Measurements from ENCODE around the gene REV1. TPM values are rescaled to one million over a fixed set of nuclear protein-coding genes. Genes with fewer than 3 reads are reported as not detected.

The REV1 gene
- total RNA-seq (100 to 1,000 TPM in 1 of 2 donors, 10 to 100 TPM in 1; 45.9 to 165 TPM), polyA plus RNA-seq (10 to 100 TPM; 13.7 to 23.1 TPM)
- long read RNA-seq, donor 1, partial matches to known transcripts: 0 of 4 reads
- long read RNA-seq, donor 1, other reads (novel, unspliced or antisense): 0 of 4 reads
- long read RNA-seq, donor 2, partial matches to known transcripts: 0 of 2 reads
- long read RNA-seq, donor 2, other reads (novel, unspliced or antisense): 0 of 2 reads
- long read RNA-seq, donor 3, partial matches to known transcripts: 0 of 1 reads
- long read RNA-seq, donor 3, other reads (novel, unspliced or antisense): 0 of 1 reads
- long read RNA-seq, donor 4, partial matches to known transcripts: 0 of 4 reads
- long read RNA-seq, donor 4, other reads (novel, unspliced or antisense): 0 of 4 reads
- long read RNA-seq, donor 5, full-length matches to known transcripts: 6 of 6 reads
- long read RNA-seq, donor 5, partial matches to known transcripts: 0 of 6 reads
- long read RNA-seq, donor 5, other reads (novel, unspliced or antisense): 0 of 6 reads

- peak; percentile 97 to 99 (median 97) for DNase-seq
- peak; percentile 95 for ATAC-seq (ENCODE audit: insufficient read depth, low FRiP score)
- Histone ChIP-seq H3K36me3 (ENCODE audit: control insufficient read depth in 4 of 4, insufficient read depth in 4 of 4, low read length in 4 of 4) (no peaks in the 10 kb centered on the region), H3K27ac (ENCODE audit: low read depth in 1 of 2, low read length in 1 of 2) (peak within 1 kb of the TSS; percentile 94 to 99), H3K4me1 (ENCODE audit: control insufficient read depth in 5 of 5, insufficient read depth in 5 of 5, low read length in 5 of 5) (peaks cover 0 to 29% (median 11%) of the 10 kb centered on the region in 5 donors), H3K4me3 (peak within 1 kb of the TSS; percentile 80), H3K9me3 (ENCODE audit: control insufficient read depth in 4 of 4, insufficient read depth in 3 of 4, low read length in 3 of 4) (no peaks in the 10 kb centered on the region), H3K9ac (ENCODE audit: insufficient read depth in 1 of 2, low read length in 2 of 2) (peak within 1 kb of the TSS; percentile 76 to 85), H3K27me3 (ENCODE audit: control insufficient read depth in 3 of 3, insufficient read depth in 3 of 3, low read length in 2 of 3) (no peaks in the 10 kb centered on the region)
- WGBS, 2 donors: 0 to 1% methylated on average over 67 to 113 of the region's 113 CpGs
- peak; percentile 64 for TF ChIP-seq CTCF (IDR thresholded peaks at IDR 0.05; ENCODE audit: control extremely low read depth, extremely low read depth)
Measured at GRCh38 chr2:99489761-99490622, at the start of gene REV1. REV1 (minus strand) TSS chr2:99490017; CDS start chr2:99464975, 25,042 bp downstream.

- Histone ChIP-seq H3K27me3 (ENCODE audit: control insufficient read depth in 3 of 3, insufficient read depth in 3 of 3, low read length in 2 of 3) (no peaks in the 10 kb centered on the region), H3K9me3 (ENCODE audit: control insufficient read depth in 4 of 4, insufficient read depth in 3 of 4, low read length in 3 of 4) (peaks cover 0 to 6% (median 2%) of the 10 kb centered on the region in 4 donors), H3K4me1 (ENCODE audit: control insufficient read depth in 5 of 5, insufficient read depth in 5 of 5, low read length in 5 of 5) (no peaks in the 10 kb centered on the region), H3K4me3 (no peak overlapping the region), H3K36me3 (ENCODE audit: control insufficient read depth in 4 of 4, insufficient read depth in 4 of 4, low read length in 4 of 4) (no peaks in the 10 kb centered on the region), H3K9ac (ENCODE audit: insufficient read depth in 1 of 2, low read length in 2 of 2) (no peak overlapping the region), H3K27ac (ENCODE audit: low read depth in 1 of 2, low read length in 1 of 2) (no peak overlapping the region)
- DNase-seq (no peak), ATAC-seq (ENCODE audit: insufficient read depth, low FRiP score) (no peak)
- 86 to 90% methylated on average over 4 of the region's 4 CpGs for WGBS, 2 donors
- TF ChIP-seq CTCF (IDR thresholded peaks at IDR 0.05; ENCODE audit: control extremely low read depth, extremely low read depth): no peak
Measured at GRCh38 chr2:99537910-99538485, 48.2 kb upstream of the REV1 start.

GRCh38 chr2:99524056-99524455 lies 34.2 kb upstream of the REV1 start:
- H3K27ac ChIP-seq (ENCODE audit: low read depth in 1 of 2, low read length in 1 of 2): no peak overlapping the region
- ATAC-seq (ENCODE audit: insufficient read depth, low FRiP score): no peak
- H3K4me3 ChIP-seq: no peak overlapping the region
- H3K9me3 ChIP-seq (ENCODE audit: control insufficient read depth in 4 of 4, insufficient read depth in 3 of 4, low read length in 3 of 4): no peaks in the 10 kb centered on the region
- no peaks in the 10 kb centered on the region for H3K27me3 ChIP-seq (ENCODE audit: control insufficient read depth in 3 of 3, insufficient read depth in 3 of 3, low read length in 2 of 3)
- H3K9ac ChIP-seq (ENCODE audit: insufficient read depth in 1 of 2, low read length in 2 of 2): no peak overlapping the region
- no peaks in the 10 kb centered on the region for H3K4me1 ChIP-seq (ENCODE audit: control insufficient read depth in 5 of 5, insufficient read depth in 5 of 5, low read length in 5 of 5)
- WGBS, 2 donors: 93 to 95% methylated on average over 2 of the region's 2 CpGs
- TF ChIP-seq CTCF (IDR thresholded peaks at IDR 0.05; ENCODE audit: control extremely low read depth, extremely low read depth): no peak
- no peak for DNase-seq
- no peaks in the 10 kb centered on the region for H3K36me3 ChIP-seq (ENCODE audit: control insufficient read depth in 4 of 4, insufficient read depth in 4 of 4, low read length in 4 of 4)

All from lung (tissue), 16 donors.